SIG-M5 (cell line): ENCODE results near the gene SCUBE1.
A peak's percentile ranks its signal among the peaks of the same experiment; 100 is the strongest.
"Not testable (repeated sequence)": the region's sequence is repeated elsewhere in the genome, so short reads cannot be mapped to it uniquely, and the experiment has no call there.

Experiments
- DNase-seq: peaks from one replicate; lab custom pipeline; 2025; lab: John Stamatoyannopoulos, UW

The SCUBE1 gene

DNA sequence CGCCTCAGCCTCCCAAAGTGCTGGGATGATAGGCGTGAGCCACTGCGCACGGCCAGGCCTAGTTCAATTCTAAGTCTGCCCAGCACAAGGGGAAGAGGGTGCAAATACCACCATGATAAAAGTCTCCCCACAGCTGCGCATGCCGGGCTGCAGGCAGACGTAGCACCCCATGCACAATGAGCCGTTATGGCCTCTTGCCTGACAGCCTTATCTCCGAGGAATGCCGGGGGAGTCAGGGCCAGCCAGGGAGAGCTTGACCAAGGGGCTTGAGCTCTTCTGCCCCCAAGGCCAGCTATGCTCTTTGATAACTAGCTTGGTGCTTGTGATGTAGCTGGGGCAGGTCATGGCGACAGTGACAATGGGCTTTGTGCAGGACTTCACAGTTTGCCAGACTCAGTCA lies 13.7 kb upstream of the SCUBE1 start:
- no peak for DNase-seq

GRCh38 chr22:43355688-43356087 lies 12.5 kb upstream of the SCUBE1 start:
- not testable (repeated sequence) for DNase-seq

DNA sequence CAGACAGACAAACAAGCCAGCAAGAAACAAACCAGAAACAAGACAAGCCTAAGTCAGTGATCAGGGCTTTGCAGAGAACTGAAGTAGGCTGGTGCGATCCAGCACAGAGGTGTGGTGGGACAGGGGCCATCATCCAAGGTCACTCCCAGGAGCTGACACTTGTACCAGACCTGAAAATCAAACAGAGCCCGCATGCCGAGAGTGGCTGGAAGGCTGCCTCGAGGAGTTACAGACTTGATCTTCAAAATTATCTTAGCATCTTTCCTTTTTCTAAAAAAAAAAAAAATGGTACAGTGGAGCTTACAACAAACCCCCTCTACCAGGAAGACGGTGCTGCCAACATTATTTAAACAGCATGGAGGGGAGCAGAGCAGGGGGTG lies 8.8 kb upstream of the SCUBE1 start:
- DNase-seq, result no peak

- no peak for DNase-seq
These were observed 6.5 kb upstream of the SCUBE1 start for GRCh38 chr22:43349636-43350035.

- no peak for DNase-seq
These were observed 3.4 kb upstream of the SCUBE1 start for GRCh38 chr22:43346521-43346929.

- DNase-seq, result peak; percentile 15
These were observed 2.7 kb upstream of the SCUBE1 start for GRCh38 chr22:43345761-43346301.

DNA sequence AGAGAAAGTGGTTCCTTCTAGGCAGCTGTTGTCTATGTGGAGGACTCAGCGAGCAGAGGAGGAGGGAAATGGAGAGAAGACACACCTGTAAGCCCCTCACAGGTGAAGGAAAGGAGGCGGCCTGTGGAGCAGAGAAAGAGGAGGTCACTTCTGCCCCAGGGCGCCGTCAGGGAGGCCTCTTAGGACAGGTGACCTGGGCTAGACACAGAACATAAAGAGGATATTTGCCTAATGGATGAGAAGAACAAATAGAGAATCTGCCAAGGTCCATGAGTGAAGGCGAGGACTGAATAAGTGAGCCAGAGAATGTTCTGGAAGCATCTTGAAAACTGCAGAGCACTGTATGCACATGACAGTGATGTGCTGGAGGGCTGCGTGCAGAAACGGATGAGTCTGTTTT lies 2.2 kb upstream of the SCUBE1 start:
- no peak for DNase-seq

GRCh38 chr22:43344520-43344787 lies 1.3 kb upstream of the SCUBE1 start:
- no peak for DNase-seq

GRCh38 chr22:43343670-43344519 lies 723 bp upstream of the SCUBE1 start:
- DNase-seq, result no peak

DNA sequence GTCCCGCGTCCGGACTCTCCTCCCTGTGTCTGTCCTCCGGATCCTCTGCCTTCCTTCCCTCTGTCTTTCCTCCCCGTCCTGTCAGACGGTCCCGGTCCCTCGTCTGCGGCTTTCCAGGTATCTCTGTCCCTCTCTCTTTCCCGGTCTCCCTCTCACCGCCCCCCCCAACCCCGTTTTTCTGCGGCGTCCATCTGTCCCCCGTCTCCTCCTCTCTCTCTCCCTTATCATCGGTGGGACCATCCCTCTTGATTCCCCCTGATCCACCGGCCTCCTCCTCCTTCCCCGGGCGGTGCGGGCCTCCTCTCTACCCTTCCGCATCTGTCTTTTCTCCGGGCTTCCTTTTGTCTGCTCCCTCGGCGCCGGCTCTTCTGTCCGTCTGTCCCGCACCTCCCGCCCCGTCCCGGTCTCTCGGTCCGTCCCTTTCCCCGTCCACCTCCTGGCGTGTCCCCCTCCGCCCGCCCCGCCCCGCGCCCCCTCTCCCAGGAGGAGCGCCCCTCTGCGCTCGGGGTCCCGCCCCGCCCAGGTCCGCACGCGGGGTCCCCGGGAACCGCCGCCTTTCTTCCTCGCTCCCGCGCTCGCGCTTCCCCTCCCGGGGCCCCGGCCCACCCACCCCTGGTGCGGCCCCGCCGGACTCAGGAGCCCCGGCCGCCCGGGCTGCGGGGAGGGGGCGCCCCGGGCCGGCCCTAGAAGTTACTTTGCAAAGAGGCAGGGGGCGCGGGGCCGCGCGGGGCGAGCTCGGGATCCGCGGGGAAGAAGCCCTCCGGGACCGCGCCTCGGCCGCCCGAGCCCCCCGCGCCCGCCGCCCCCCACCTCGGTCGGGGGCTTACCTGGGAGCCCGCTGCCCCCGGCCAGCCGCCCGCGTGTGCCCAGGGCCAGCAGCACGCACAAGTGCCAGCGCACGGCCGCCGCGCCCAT lies 568 bp downstream of the SCUBE1 start:
- DNase-seq, result no peak

DNA sequence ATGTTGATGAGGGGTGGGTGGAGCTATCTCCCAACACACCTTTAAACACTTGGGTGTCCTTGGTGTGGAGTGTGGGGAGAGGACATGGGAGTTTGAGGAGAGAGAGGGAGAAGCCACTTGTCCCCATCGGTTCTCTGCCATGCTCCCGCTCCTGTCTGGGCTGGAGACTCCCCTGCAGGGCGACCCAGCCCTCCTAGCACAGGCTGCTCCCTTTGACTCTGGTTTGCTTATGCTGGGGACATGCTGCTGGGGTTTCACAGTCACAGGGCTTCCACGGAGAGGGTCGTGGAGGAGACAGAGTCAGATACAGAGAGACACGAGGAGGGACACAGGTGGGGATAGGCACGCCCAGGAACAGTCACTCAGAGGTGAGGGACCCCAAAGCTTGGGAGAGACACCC lies 1.6 kb downstream of the SCUBE1 start:
- DNase-seq, result no peak

GRCh38 chr22:43338766-43339345 lies 4.3 kb downstream of the SCUBE1 start:
- no peak for DNase-seq

DNA sequence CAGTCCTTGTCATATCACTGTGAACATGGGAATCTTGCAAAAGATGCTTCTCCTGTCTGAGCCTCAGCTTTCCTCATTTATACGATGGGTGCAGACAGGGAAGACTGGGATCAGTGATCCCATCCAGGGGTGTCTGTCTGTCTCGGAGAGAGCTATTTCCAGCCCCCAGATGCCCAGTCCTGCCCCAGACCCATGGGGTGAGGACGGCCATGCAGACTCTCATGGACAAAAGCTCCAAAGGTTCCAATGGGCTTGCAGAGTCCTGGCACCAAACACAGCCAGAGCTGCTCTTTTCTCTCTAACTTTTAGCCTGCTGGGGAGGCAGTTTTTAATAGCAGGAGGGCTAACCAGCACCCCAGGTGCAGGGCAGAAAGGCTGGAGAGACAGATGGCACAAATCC lies 5.2 kb downstream of the SCUBE1 start:
- DNase-seq, result no peak

GRCh38 chr22:43337385-43337784 lies 5.8 kb downstream of the SCUBE1 start:
- no peak for DNase-seq

DNA sequence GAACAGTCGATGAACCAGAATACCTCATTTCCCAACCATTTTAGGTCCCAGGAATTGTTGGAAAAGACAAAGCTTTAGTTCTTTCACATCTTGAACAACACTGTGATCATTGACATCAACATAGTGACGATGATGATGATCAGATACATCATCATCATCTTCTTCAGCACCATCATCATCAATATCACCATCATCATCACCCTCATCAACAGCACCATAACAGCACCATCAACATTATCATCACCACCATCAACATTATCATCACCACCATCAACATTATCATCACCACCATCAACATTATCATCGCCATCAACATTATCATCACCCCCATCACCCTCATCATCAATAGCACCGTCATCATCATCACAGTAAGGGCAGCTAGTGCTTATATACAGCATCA lies 8.8 kb downstream of the SCUBE1 start:
- no peak for DNase-seq

DNA sequence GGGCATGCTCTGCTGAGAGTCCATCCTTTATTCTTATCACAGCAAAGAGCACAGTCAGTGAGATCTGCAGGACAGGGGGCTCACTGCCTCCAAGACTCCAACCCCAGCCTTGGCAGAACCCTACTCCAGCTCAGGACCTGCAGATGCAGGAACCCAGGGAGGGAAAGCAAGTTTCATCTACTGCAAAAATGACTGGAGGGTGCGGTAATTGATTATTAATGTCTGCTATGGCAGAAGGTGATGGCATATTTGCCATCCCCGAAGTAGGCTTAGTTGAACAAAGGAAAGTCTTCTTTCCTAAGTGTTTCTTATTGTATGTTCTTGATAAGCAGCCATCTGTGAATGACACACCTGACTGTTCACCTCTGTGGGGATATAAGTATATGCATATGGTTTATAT lies 9.2 kb downstream of the SCUBE1 start:
- DNase-seq, result no peak

DNA sequence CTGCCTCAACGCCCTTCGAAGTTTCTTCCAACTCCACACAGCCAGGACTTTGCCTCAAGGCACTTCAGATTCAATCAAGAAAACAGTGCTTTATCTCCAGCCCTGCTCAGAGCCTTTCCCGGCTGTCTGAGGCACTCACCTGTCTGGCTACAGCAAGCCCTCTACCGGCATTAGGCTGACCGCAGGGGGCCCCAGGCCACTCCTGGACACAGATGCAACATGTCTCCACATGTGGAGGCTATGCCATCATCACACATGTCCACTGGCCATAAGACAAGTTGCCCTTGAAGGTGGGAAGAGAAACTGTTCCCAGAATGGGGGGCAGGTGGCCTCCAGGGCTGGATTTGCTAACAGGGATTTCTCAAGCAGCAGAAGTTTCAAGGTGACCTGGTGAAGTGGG lies 10.0 kb downstream of the SCUBE1 start:
- DNase-seq, result no peak

GRCh38 chr22:43331698-43332097 lies 11.5 kb downstream of the SCUBE1 start:
- DNase-seq, result no peak

DNA sequence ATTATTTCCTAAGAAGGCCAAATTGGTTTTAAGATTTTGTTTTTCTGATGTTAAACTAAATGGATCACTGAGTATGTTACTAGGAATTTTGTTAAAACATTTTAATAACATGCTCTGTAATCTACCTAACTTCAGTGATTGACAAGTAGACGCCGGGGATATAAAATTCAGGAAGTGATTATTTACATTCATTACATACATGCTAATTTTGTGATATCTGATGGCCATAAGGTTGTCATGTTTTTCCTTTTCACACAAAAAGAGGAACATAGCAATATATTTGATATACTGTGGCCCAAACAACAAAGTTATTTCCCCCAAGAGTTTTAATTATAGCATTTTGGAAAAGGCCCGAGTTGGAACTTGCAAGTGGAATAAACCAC lies 12.1 kb downstream of the SCUBE1 start:
- DNase-seq, result no peak

DNA sequence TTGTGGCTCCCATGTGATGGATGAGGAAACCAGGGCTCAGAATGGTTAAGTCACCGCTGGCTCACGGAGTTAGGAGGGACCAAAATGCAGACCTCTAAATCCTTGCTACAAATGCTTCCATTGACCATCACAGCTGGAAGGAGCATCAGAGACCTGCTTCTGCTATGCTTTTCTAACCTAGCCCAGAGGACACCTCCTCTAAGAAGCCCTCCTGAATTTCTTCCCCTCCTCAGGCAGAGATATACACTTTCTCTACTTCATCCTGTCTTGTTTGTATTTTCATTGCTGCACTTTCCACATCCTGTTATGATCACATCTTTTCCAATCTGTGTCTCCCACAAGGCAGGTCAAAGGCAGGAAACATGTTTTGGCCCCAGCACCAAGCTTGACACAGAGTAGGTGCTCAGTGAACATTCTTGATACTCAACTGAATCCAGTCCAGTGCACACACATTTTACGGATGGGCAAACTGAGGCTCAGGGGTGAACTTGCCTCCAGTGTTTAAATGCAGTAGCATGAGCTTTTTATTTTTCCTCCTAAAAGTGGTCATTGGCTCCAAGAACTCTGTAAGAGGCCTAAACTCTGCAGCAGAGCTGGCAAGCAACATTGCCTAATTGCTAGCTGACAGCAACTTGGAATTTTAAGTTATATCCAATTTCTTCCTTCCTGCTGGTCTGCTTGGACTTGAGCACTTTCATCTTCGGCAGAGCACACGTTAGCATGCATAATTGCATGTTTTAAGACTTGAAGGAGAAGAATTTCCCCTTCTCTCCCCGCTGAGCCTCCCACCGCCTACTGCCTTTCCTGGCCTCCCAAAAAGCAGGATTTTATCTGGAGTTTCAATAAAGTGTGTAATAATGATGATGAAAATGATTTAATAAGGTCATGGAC lies 12.7 kb downstream of the SCUBE1 start:
- no peak for DNase-seq

GRCh38 chr22:43329061-43329460 lies 14.1 kb downstream of the SCUBE1 start:
- DNase-seq, result no peak

DNA sequence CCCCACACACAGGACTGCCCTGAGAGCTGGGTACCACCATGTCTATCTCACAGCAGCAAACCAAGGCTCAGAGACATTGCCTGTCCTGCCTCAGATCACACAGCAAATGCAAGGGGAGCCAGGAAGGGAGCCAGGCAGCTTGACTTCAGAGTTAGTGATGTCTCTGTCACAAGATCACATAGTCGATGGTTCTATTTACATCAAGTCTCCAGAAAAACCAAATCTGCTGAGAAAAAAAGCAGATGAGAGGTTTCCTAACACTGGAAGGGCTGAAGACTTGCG lies 16.1 kb downstream of the SCUBE1 start:
- no peak for DNase-seq
